ENCODE measurements around the gene PIK3CB.
"Not testable (repeated sequence)": the region's sequence is repeated elsewhere in the genome, so short reads cannot be mapped to it uniquely, and the experiment has no call there.

The PIK3CB gene

DNA sequence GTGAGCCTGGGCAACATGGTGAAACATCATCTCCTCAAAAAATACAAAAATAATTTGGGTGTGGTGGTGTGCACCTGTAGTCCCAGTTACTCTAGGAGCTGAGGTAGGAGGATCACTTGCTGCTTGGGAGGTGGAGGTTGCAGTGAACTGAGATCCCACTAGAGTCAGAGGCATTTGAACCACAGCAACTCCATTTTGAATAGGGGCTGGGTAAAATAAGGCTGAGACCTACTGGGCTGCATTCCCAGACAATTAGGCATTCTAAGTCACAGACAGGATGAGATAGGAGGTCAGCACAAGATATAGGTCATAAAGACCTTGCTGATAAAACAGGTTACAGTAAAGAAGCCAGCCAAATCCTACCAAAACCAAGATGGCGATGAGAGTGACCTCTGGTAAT lies 12.1 kb upstream of the PIK3CB start:
- not testable (repeated sequence) for DNase-seq (ENCODE audit: low read depth)

GRCh38 chr3:138846262-138846791 lies 11.6 kb upstream of the PIK3CB start:
- DNase-seq (ENCODE audit: low read depth): no peak

GRCh38 chr3:138845771-138846173 lies 11.0 kb upstream of the PIK3CB start:
- no peak for DNase-seq (ENCODE audit: low read depth)

DNA sequence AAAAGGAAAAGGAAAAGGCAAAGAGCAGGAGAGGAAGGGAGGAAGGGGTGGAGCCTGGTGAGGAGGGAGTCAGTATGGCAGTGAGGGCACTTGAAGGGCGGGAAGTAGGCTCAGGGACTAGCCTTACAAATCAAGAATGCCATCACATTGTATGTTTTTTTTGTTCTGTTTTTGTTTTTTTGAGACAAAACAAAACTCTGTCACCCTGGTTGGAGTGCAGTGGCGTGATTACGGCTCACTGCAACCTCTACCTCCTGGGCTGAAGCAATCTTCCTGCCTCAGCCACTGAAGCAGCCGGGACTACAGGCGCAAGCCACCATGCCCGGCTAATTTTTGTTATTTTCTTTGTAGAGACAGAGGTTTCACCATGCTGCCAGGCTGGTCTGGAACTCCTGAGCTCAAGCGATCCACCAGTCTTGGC lies 10.5 kb upstream of the PIK3CB start:
- DNase-seq (ENCODE audit: low read depth): no peak

DNA sequence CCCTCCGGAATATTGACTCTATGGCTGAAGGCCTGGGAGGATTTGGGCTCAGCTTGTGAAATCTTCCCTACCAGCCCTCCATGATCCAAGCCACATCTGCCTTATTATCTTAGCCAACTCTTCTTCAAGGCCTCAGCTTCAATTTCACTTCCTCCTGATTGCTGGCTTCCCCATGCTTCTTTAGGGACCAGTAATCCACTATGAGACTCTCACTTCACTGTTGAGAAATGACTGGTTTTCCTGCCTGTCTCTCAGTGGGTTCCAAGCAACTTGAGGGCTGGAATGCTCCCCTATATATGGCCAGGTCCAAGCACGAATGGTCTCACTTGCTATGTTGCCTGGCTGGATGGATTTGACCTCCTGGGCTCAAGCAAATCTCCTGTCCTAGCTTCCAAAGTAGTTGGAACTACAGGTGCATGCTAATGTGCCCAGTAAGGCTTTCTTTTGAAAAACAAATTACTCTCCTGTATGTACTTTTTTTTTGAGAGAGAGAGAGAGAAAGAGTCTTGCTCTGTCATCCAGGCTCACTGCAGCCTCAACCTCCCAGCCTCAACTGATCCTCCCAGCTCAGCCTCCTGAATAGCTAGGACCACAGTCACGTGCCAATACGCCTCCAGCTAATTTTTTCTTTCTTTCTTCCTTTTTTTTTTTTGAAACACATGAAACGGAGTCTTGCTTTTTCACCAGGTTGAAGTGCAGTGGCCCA lies 7.9 kb upstream of the PIK3CB start:
- DNase-seq (ENCODE audit: low read depth): peak; percentile 25

DNA sequence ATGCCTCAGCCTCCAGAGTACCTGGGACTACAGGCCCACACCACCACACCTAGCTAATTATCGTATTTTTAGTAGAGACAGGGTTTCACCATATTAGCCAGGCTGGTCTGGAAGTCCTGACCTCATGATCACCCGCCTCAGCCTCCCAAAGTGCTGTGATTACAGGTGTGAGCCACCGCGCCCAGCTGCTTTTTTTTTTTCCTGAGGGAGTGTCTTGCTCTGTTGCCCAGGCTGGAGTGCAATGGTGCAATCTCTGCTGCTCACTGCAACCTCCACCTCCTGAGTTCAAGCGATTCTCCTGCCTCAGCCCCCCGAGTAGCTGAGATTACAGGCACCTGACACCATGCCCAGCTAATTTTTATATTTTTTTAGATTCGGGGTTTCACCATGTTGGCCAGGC lies 3.7 kb upstream of the PIK3CB start:
- DNase-seq (ENCODE audit: low read depth): not testable (repeated sequence)

GRCh38 chr3:138835846-138836245 lies 1.1 kb upstream of the PIK3CB start:
- not testable (repeated sequence) for DNase-seq (ENCODE audit: low read depth)

GRCh38 chr3:138835397-138835757 lies 649 bp upstream of the PIK3CB start:
- DNase-seq (ENCODE audit: low read depth): no peak

DNA sequence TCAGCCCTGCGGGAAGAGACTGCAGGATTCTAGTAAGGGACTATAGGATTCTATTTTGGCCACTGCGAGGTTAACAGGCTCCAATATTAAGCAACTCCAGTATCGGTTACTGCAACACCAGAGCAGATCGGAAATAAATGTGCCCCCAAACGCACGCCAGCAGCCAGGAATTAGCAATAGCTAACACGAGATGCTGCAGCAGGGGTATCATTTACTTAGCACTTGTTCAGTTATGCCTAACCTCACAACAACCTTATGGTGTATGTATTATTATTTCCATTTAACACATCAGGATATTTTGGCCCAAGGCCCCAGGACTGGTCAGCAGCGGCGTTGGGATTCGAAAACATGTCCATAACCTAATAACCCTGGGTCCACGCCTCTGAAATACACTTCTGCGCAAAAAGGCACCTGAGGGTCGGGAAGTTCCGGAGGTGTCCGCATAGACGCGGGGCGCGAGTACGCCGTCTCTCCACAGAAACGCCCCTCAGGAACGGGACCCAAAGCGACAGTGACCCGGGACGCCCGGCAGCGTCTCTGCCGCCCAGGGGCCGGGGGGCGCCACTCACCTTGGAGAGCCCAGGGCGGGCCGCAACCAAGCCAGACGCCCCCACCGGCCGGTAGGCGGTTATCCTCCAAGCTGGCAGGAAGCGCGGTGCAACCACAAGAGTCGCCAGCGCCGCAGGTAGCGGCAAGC lies 681 bp downstream of the PIK3CB start:
- peak; percentile 76 for DNase-seq (ENCODE audit: low read depth)

- not testable (repeated sequence) for DNase-seq (ENCODE audit: low read depth)
These were observed 2.2 kb downstream of the PIK3CB start for GRCh38 chr3:138832473-138833057.

GRCh38 chr3:138829886-138830510 lies 4.7 kb downstream of the PIK3CB start:
- DNase-seq (ENCODE audit: low read depth): no peak

DNA sequence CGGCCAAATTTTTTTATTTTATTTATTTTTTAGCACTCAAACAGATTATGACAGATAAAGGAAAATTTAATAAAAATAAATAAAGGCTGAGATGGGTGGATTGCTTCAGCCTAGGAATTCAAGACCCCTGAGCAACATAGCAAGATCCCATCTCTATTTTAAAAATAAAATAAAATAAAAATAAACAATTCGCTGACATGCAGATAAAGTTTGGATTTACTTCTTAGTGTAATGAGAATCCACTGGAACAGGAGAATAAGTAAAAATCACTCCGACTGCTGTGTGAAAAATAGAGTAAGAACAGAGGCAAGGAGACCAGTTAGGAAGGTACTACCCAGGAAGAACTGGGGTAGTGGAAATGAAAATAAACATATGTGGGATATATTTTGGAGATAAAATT lies 5.6 kb downstream of the PIK3CB start:
- no peak for DNase-seq (ENCODE audit: low read depth)

DNA sequence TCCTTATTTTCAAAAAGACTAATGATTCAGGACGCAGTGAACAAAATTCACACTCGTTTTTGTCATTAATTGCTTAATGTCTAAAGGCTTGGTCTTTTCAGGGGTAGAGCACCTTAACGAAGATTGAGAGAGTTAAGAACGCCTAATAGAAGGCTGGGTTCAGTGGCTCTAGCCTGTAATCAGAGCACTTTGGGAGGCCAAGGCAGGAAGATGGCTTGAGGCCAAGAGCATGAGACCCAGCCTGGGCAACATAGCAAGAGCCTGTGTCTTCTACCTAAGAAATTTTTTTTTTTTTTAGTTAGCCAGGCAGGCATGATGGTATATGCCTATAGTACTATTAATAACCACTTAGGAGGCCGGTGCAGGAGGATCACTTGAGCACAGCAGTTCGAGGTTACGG lies 7.5 kb downstream of the PIK3CB start:
- DNase-seq (ENCODE audit: low read depth): no peak

GRCh38 chr3:138825336-138825735 lies 9.4 kb downstream of the PIK3CB start:
- no peak for DNase-seq (ENCODE audit: low read depth)

- DNase-seq (ENCODE audit: low read depth): no peak
These were observed 10.6 kb downstream of the PIK3CB start for GRCh38 chr3:138824114-138824506.

DNA sequence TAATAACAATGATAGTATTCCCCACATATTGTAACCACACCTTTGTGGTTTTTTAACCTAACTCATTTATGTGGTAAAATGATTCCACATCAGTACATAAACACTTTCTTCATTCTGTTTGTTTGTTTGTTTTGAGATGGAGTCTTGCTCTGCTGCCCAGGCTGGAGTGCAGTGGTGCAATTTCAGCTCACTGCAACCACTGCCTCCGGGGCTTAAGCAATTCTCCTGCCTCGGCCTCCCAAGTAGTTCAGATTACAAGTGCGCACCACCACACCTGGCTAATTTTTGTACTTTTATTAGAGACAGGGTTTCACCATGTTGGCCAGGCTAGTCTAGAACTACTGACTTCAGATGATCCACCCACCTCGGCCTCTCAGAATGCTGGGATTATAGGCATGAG lies 14.3 kb downstream of the PIK3CB start:
- DNase-seq (ENCODE audit: low read depth): not testable (repeated sequence)

DNA sequence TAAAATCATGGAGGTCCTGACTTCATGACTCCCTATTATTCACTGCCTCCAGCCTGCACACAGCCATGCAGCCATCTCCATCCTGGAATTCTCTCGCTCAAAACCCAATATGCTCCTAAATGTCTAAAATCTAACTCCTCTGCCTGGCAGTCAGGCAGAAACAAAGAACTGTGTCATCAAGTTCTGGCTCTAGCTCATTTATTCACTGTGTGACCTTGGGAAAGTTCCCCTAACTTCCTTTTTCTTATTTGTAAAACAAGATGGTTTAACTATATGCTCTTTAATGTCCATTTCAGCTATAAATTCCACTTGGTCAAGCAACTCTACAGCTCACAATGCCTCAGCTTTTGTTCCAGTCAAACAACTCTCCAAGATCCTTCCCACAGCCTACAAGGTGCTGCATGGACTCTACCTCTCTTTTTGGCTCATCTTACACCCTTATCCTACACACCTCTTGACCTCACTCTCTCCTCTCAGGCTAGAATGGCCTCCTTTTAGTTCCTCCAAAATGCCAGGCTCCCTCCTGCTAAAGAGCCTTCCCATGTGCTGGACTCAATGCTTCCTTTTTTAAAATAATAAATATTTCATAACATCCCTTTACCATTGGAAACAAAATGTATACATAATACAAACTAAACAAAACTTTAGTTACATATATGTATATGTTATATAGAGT lies 16.4 kb downstream of the PIK3CB start:
- no peak for DNase-seq (ENCODE audit: low read depth)

DNA sequence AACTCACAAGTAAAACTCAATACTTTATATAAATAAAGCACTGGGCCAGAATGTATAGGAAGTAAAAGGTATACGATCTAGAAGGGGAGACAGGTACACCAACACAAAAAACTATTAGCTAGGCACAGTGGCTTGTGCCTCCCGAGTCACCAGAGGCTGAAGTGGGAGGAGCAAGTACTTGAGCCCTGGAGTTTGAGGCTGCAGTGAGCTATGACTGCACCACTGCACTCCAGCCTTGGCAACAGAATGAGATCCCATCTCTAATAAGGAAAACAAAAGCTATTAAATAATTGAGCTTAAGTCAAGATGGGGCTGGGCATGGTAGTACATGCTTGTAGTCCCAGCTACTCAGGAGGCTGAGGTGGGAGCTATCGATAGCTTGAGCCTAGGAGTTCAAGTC lies 17.0 kb downstream of the PIK3CB start:
- no peak for DNase-seq (ENCODE audit: low read depth)

- peak; percentile 30 for DNase-seq (ENCODE audit: low read depth)
These were observed 21.9 kb downstream of the PIK3CB start for GRCh38 chr3:138812806-138813205.

GRCh38 chr3:138809500-138810256 lies 25.1 kb downstream of the PIK3CB start:
- DNase-seq (ENCODE audit: low read depth): no peak

DNA sequence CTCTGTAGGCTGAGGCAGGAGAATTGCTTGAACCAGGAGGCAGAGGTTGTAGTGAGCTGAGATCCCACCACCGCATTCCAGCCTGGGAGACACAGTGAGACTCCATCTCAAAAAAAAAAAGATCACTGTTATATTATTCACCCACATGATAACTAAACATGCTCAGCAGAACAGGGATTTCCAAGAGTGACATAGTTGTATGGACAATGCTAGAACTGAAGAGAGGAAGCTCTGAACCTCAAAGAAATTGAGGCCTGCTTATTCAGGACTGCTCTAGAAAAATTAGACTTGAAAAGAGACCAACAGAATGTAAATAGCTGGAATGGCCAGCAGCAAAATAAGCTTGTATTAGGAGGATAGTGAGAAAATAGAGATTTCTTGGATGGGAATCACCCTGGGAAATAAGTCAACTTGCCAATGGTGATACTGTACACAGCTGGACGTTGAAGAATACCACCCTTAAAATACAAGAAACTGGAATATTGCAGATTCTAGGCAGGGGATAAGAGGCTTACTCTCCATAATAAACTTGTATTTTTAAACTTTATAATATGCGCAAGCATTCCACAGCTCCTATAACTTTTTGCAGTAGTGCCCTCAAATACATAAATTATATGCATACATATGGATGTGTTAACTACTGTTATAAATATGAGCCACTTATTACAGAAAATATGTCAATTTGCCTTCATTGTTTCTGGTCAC lies 28.2 kb downstream of the PIK3CB start:
- no peak for DNase-seq (ENCODE audit: low read depth)

Measured in fibroblast of gingiva (primary cell).